KMS-11 (cell line): Measurements from ENCODE around the gene MYT1.

Source experiments
- H2AFZ ChIP-seq: fragments of 200-600 bp; sonication (generic); 2 replicates; pipeline ENCODE4 v1.6.1; 2016; ENCODE audit warnings: antibody characterized with exemption, mixed run types, low read depth
- H3K27ac ChIP-seq: fragments of 200-600 bp; sonication (generic); 2 replicates; pipeline ENCODE4 v1.6.1; 2016; ENCODE audit warnings: mild to moderate bottlenecking, mixed run types
- H3K27me3 ChIP-seq: fragments of 200-600 bp; sonication (generic); 2 replicates; pipeline ENCODE4 v1.6.1; 2017; ENCODE audit warnings: mild to moderate bottlenecking, low read depth, mixed run types, moderate library complexity; ENCODE audit not compliant: insufficient read depth
- H3K36me3 ChIP-seq: fragments of 200-600 bp; sonication (generic); 2 replicates; pipeline ENCODE4 v1.6.1; 2017; ENCODE audit warnings: mild to moderate bottlenecking, mixed run types; ENCODE audit not compliant: insufficient read depth
- H3K4me1 ChIP-seq: fragments of 200-600 bp; sonication (generic); 2 replicates; pipeline ENCODE4 v1.6.1; 2016; ENCODE audit warnings: mild to moderate bottlenecking, low read depth, mixed run types; ENCODE audit not compliant: poor library complexity, severe bottlenecking
- H3K4me2 ChIP-seq: fragments of 200-600 bp; sonication (generic); 2 replicates; pipeline ENCODE4 v1.7.0; 2016; ENCODE audit warnings: mild to moderate bottlenecking, mixed run types
- H3K4me3 ChIP-seq: fragments of 200-600 bp; sonication (generic); IDR thresholded peaks from 2 replicates; pipeline ENCODE4 v1.6.1; 2017; ENCODE audit warnings: low read depth, low read length, mixed read lengths; ENCODE audit not compliant: insufficient read depth
- H3K79me2 ChIP-seq: fragments of 200-600 bp; sonication (generic); 2 replicates; pipeline ENCODE4 v1.6.1; 2016; ENCODE audit warnings: low read depth, mixed run types; ENCODE audit not compliant: insufficient read depth
- H3K9ac ChIP-seq: fragments of 200-600 bp; sonication (generic); 2 replicates; pipeline ENCODE4 v1.6.1; 2016; ENCODE audit warnings: mild to moderate bottlenecking, mixed run types
- H4K20me1 ChIP-seq: fragments of 200-600 bp; sonication (generic); 2 replicates; pipeline ENCODE4 v1.6.1; 2016; ENCODE audit warnings: mild to moderate bottlenecking, mixed run types; ENCODE audit not compliant: insufficient read depth
- TF ChIP-seq, protein P1 (sequence below): fragments of 200-600 bp; sonication (generic); conservative IDR thresholded peaks from 2 replicates; pipeline ENCODE4 v1.6.1; 2017; ENCODE audit warnings: low read depth, mild to moderate bottlenecking, antibody characterized with exemption, low read length, moderate library complexity, mixed read lengths

The MYT1 gene

DNA sequence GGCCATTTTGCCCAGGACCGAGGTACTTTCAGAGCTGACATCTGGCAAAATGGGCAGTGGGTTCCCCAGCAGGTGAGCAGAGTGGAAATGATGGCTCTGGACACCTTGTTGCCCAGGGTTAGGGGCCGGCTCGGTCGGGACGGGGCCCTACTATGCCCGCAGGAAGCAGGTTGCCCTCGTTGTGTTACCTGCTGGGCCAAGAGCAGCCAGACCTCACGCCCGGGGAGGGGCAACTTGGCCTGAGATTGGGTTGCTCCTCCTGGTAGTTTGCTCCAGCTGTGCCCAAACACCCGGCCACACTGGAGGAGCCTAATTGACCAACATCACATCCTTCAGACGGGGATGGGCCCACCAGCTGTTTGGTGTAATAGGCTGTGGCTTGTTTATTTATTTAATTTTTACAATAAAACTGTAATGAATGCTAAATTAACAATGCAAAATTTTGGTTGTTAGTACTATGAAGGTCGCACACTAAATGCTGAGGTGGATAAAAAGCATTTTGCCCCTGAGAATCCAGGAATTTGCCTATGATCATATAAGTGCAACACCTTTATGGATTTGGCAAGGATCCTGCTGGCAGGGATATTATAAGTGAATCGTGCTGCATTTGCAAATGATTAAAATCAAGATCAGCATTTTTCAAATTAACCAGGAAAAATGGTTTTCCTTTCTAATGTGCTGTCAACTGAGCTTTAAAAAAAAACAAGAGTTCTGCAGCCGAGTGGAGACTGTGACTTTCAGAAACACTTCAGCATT lies 64.7 kb downstream of the MYT1 start:
- Histone ChIP-seq H3K27me3 (peaks cover 94% of the 10 kb centered on the region), H3K9ac (no peak overlapping the region), H3K4me1 (no peaks in the 10 kb centered on the region), H3K4me2 (no peak overlapping the region), H3K36me3 (no peaks in the 10 kb centered on the region), H2AFZ (no peak overlapping the region), H3K4me3 (no peak overlapping the region), H3K79me2 (no peaks in the 10 kb centered on the region), H3K27ac (no peak overlapping the region), H4K20me1 (no peaks in the 10 kb centered on the region)
- TF ChIP-seq, protein P1, sequence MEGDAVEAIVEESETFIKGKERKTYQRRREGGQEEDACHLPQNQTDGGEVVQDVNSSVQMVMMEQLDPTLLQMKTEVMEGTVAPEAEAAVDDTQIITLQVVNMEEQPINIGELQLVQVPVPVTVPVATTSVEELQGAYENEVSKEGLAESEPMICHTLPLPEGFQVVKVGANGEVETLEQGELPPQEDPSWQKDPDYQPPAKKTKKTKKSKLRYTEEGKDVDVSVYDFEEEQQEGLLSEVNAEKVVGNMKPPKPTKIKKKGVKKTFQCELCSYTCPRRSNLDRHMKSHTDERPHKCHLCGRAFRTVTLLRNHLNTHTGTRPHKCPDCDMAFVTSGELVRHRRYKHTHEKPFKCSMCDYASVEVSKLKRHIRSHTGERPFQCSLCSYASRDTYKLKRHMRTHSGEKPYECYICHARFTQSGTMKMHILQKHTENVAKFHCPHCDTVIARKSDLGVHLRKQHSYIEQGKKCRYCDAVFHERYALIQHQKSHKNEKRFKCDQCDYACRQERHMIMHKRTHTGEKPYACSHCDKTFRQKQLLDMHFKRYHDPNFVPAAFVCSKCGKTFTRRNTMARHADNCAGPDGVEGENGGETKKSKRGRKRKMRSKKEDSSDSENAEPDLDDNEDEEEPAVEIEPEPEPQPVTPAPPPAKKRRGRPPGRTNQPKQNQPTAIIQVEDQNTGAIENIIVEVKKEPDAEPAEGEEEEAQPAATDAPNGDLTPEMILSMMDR, result no peak

DNA sequence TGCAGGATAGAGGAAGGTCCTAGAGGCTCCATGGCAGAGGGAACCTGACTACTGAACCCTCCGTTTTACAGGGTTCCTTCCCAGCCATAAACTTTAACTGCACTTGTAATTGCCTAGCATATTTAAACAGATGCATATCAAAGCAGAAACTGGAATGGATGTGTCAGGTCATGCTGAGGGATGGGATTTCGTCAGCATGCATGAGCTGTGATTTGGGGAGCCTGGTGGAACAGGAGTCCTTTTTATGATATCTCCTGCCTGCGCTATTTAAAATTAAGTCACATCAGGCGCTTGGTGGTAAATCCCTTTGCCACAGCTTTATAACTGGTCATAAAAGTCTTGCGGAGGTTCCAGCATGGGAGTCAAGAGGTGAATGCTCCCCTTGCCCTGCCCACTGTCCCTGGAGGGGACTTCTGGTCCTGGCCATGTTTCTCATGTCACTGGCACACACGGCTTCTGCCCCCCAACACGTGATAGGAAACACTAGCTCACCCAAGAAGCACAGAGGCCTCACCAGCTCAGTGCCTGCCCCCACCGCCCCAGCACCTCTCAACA lies 65.3 kb downstream of the MYT1 start:
- TF ChIP-seq, protein P1, result no peak
- no peak overlapping the region for H2AFZ ChIP-seq

DNA sequence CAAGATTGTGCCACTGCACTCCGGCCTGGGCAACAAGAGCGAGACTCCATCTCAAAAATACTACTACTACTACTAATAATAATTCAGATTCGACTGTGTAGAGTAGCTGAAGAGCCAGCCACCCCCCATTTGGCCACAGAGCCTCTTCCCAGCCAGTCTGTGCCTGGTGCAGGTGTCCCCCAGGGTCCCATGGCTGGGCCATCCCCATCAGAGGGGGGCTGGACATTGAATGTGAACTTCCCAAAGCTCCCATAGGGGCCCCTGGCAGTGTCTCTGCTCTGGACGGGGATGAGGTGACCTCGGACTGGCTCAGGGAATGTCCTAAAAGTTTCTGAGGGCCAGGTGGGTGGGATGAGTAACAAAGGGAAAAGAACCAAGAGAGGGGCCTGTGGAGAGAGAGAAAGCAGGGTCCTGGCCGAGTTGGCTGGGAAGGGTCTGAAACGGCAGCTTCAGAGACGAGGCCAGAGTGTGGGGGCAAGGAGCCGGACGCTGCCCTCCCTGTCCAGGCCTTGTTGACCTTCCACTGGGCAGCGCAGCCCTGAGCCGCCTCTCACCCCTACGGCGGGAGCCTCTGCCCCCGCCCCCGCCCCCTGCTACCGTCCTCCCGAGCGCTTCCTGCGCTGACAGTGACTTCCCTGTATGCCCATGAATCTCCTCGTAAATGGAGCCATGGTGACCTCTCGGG lies 66.4 kb downstream of the MYT1 start:
- H3K4me3 ChIP-seq, result no peak overlapping the region
- H3K27ac ChIP-seq, result no peak overlapping the region
- H3K36me3 ChIP-seq, result no peaks in the 10 kb centered on the region
- H2AFZ ChIP-seq, result no peak overlapping the region
- H3K4me1 ChIP-seq, result no peaks in the 10 kb centered on the region
- no peaks in the 10 kb centered on the region for H4K20me1 ChIP-seq
- TF ChIP-seq, protein P1, result no peak
- no peak overlapping the region for H3K4me2 ChIP-seq
- H3K9ac ChIP-seq, result no peak overlapping the region
- no peaks in the 10 kb centered on the region for H3K79me2 ChIP-seq
- peaks cover 79% of the 10 kb centered on the region for H3K27me3 ChIP-seq

More for the DNA sequence above, 65.3 kb downstream of the MYT1 start:
- H3K4me3 ChIP-seq, result no peak overlapping the region
- no peak overlapping the region for H3K9ac ChIP-seq
- H3K4me2 ChIP-seq, result no peak overlapping the region
- peaks cover 90% of the 10 kb centered on the region for H3K27me3 ChIP-seq
- no peaks in the 10 kb centered on the region for H4K20me1 ChIP-seq
- no peaks in the 10 kb centered on the region for H3K4me1 ChIP-seq
- H3K27ac ChIP-seq, result no peak overlapping the region
- H3K36me3 ChIP-seq, result no peaks in the 10 kb centered on the region
- H3K79me2 ChIP-seq, result no peaks in the 10 kb centered on the region

DNA sequence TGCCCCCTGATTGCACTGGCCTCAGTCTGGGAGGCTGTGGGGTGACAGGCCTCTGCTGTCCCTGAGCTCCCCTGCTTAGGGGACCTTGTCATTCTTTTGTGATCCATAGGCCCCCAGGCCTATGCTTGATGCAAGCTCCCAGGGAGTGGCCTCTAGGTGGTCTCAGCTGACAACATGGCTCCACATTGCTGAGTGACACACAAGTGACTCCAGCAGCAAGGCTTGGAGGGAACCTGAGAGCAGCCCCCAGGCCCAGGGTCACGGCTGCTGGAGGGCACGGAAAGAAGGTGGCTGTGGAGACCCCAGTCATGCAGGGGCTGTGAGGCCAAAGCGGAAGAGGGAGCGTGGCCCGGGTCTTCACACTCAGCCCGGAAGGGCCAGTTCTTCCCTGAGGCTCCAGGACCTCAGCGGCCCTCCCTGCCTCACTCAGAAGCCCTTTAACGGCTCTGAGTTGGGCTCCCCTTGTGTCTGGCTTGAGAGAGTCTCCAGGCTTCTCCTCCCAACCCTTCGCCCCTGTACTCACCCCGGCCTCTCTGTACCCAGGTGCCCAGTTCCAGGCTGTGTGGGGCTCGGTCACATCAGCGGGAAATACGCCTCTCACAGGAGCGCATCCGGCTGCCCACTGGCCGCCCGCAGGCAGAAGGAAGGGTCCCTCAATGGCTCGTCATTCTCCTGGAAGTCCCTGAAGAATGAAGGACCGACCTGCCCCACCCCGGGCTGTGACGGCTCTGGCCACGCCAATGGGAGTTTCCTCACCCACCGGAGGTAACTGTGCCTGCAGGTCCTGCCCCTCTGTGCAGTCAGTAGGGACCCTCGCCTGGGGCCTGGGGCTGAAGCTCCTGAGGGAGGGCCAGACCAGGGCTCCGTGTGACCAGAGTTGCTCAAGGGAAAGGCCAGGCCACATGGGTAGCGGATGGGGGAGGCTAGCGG lies 67.6 kb downstream of the MYT1 start:
- TF ChIP-seq, protein P1, result no peak
- H3K4me1 ChIP-seq, result no peaks in the 10 kb centered on the region
- no peak overlapping the region for H2AFZ ChIP-seq
- H3K4me3 ChIP-seq, result no peak overlapping the region
- no peaks in the 10 kb centered on the region for H3K79me2 ChIP-seq
- no peaks in the 10 kb centered on the region for H4K20me1 ChIP-seq
- no peak overlapping the region for H3K27ac ChIP-seq
- no peaks in the 10 kb centered on the region for H3K36me3 ChIP-seq
- H3K4me2 ChIP-seq, result no peak overlapping the region
- peaks cover 72% of the 10 kb centered on the region for H3K27me3 ChIP-seq
- no peak overlapping the region for H3K9ac ChIP-seq
